ENCODE measurements around the gene EPHA4. TPM values are rescaled to one million over a fixed set of nuclear protein-coding genes. Genes with fewer than 3 reads are reported as not detected.

The EPHA4 gene
- total and polyA plus RNA-seq, 4 donors = 0.43 to 2.3 (median 1.1) TPM

GRCh38 chr2:221464971-221465370, 107.1 kb downstream of the EPHA4 start (continued):
- TF ChIP-seq ZBTB33 (IDR thresholded peaks at IDR 0.05) (no peak), HNF4G (IDR thresholded peaks at IDR 0.05) (no peak), MAX (IDR thresholded peaks at IDR 0.05) (no peak), FOXA1 (IDR thresholded peaks at IDR 0.05) (no peak)

- no peak for DNase-seq (ENCODE audit: low spot score)
- Histone ChIP-seq H3K4me1 (ENCODE audit: control insufficient read depth in 4 of 4, insufficient read depth in 4 of 4, low read length in 3 of 4) (no peaks in the 10 kb centered on the region), H3K9ac (ENCODE audit: low read depth in 1 of 2, low read length in 2 of 2) (no peak overlapping the region), H3K36me3 (ENCODE audit: control insufficient read depth in 4 of 4, insufficient read depth in 3 of 4, low read depth in 1 of 4, low read length in 3 of 4) (no peaks in the 10 kb centered on the region), H3K4me3 (ENCODE audit: low read depth in 1 of 3, low read length in 3 of 3) (no peak overlapping the region), H3K9me3 (ENCODE audit: control insufficient read depth in 4 of 4, low read length in 3 of 4) (no peaks in the 10 kb centered on the region), H3K27me3 (ENCODE audit: control insufficient read depth in 4 of 4, insufficient read depth in 4 of 4, low read length in 3 of 4) (peaks cover 0 to 5% (median 1%) of the 10 kb centered on the region in 4 donors), H3K27ac (ENCODE audit: low read depth in 1 of 2, low read length in 2 of 2) (no peak overlapping the region)
- 61% methylated on average over 3 of the region's 3 CpGs for WGBS
- TF ChIP-seq JUND (IDR thresholded peaks at IDR 0.05) (no peak), RAD21 (IDR thresholded peaks at IDR 0.05) (no peak), GABPA (IDR thresholded peaks at IDR 0.05 in 1 of 2, conservative IDR thresholded peaks at IDR 0.05 in 1 of 2) (no peak), TAF1 (conservative IDR thresholded peaks at IDR 0.05) (no peak)
These were observed 108.7 kb downstream of the EPHA4 start for GRCh38 chr2:221463241-221463896.

- Histone ChIP-seq H3K27me3 (ENCODE audit: control insufficient read depth in 4 of 4, insufficient read depth in 4 of 4, low read length in 3 of 4) (peaks cover 0 to 5% (median 1%) of the 10 kb centered on the region in 4 donors), H3K27ac (ENCODE audit: low read depth in 1 of 2, low read length in 2 of 2) (no peak overlapping the region), H3K9me3 (ENCODE audit: control insufficient read depth in 4 of 4, low read length in 3 of 4) (no peaks in the 10 kb centered on the region), H3K9ac (ENCODE audit: low read depth in 1 of 2, low read length in 2 of 2) (no peak overlapping the region), H3K4me1 (ENCODE audit: control insufficient read depth in 4 of 4, insufficient read depth in 4 of 4, low read length in 3 of 4) (no peaks in the 10 kb centered on the region), H3K4me3 (ENCODE audit: low read depth in 1 of 3, low read length in 3 of 3) (no peak overlapping the region), H3K36me3 (ENCODE audit: control insufficient read depth in 4 of 4, insufficient read depth in 3 of 4, low read depth in 1 of 4, low read length in 3 of 4) (no peaks in the 10 kb centered on the region)
- 83% methylated on average over 1 of the region's 1 CpG for WGBS
- no peak for DNase-seq (ENCODE audit: low spot score)
- TF ChIP-seq HNF4A (conservative IDR thresholded peaks at IDR 0.05) = no peak
- no peak for TF ChIP-seq ZBTB33 (IDR thresholded peaks at IDR 0.05)
- TF ChIP-seq TAF1 (conservative IDR thresholded peaks at IDR 0.05) = no peak
- TF ChIP-seq YY1 (IDR thresholded peaks at IDR 0.05) = no peak
These were observed 110.2 kb downstream of the EPHA4 start for GRCh38 chr2:221461901-221462300.

- DNase-seq (ENCODE audit: low spot score) = no peak
- H3K9me3 ChIP-seq (ENCODE audit: control insufficient read depth in 4 of 4, low read length in 3 of 4) = no peaks in the 10 kb centered on the region
- H3K4me3 ChIP-seq (ENCODE audit: low read depth in 1 of 3, low read length in 3 of 3) = no peak overlapping the region
- H3K27me3 ChIP-seq (ENCODE audit: control insufficient read depth in 4 of 4, insufficient read depth in 4 of 4, low read length in 3 of 4) = peaks cover 0 to 3% (median under 1%) of the 10 kb centered on the region in 4 donors
- no peak overlapping the region for H3K9ac ChIP-seq (ENCODE audit: low read depth in 1 of 2, low read length in 2 of 2)
- no peaks in the 10 kb centered on the region for H3K4me1 ChIP-seq (ENCODE audit: control insufficient read depth in 4 of 4, insufficient read depth in 4 of 4, low read length in 3 of 4)
- 86% methylated on average over 2 of the region's 2 CpGs for WGBS
- no peaks in the 10 kb centered on the region for H3K36me3 ChIP-seq (ENCODE audit: control insufficient read depth in 4 of 4, insufficient read depth in 3 of 4, low read depth in 1 of 4, low read length in 3 of 4)
- H3K27ac ChIP-seq (ENCODE audit: low read depth in 1 of 2, low read length in 2 of 2) = no peak overlapping the region
- TF ChIP-seq HNF4G (IDR thresholded peaks at IDR 0.05) = no peak
- TF ChIP-seq FOXA1 (IDR thresholded peaks at IDR 0.05) = no peak
- TF ChIP-seq NR2F2 (IDR thresholded peaks at IDR 0.05) = no peak
- TF ChIP-seq YY1 (IDR thresholded peaks at IDR 0.05) = no peak
- no peak for TF ChIP-seq EGR1 (IDR thresholded peaks at IDR 0.05; ENCODE audit: low read depth in 2 of 2)
- TF ChIP-seq REST (IDR thresholded peaks at IDR 0.05) = no peak
- no peak for TF ChIP-seq MAX (IDR thresholded peaks at IDR 0.05)
- no peak for TF ChIP-seq ZBTB33 (IDR thresholded peaks at IDR 0.05)
- TF ChIP-seq ATF3 (IDR thresholded peaks at IDR 0.05) = no peak
- TF ChIP-seq HNF4A (conservative IDR thresholded peaks at IDR 0.05) = no peak
These were observed 112.0 kb downstream of the EPHA4 start for GRCh38 chr2:221460136-221460535.

All from liver (tissue), 9 donors.